Kidney capillary endothelial cell (primary cell): ENCODE measurements around the gene ZNF667.

Experiments used
- DNase-seq: peaks from one replicate; pipeline ENCODE4 v3.0.0-alpha.2; 2018; ENCODE audit warnings: low spot score

The ZNF667 gene

GRCh38 chr19:56476651-56477428 lies at the start of gene ZNF667:
Gene ZNF667 (minus strand): TSS chr19:56477345. CDS start chr19:56462370, 14,975 bp downstream.
- DNase-seq: peak; percentile 36

DNA sequence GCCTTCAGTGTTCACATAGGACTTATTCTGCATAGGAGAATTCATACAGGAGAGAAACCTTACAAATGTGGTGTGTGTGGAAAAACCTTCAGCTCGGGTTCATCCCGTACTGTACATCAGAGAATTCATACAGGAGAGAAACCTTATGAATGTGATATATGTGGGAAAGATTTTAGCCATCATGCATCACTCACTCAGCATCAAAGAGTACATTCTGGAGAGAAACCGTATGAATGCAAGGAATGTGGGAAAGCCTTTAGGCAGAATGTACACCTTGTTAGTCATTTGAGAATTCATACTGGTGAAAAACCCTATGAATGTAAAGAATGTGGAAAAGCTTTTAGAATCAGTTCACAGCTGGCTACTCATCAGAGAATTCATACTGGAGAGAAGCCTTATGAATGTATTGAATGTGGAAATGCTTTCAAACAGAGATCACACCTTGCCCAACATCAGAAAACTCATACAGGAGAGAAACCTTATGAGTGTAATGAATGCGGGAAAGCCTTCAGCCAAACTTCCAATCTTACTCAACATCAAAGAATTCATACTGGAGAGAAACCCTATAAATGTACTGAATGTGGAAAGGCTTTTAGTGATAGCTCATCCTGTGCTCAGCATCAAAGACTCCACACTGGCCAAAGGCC lies 48.2 kb upstream of the ZNF667 start:
- no peak for DNase-seq

GRCh38 chr19:56508290-56508778 lies 31.2 kb upstream of the ZNF667 start:
- no peak for DNase-seq

GRCh38 chr19:56507446-56508289 lies 30.5 kb upstream of the ZNF667 start, which contains the start of gene ZNF471:
Gene ZNF471 (plus strand): TSS chr19:56507855. CDS start chr19:56511572, 3,717 bp downstream.
- DNase-seq: peak; percentile 99

DNA sequence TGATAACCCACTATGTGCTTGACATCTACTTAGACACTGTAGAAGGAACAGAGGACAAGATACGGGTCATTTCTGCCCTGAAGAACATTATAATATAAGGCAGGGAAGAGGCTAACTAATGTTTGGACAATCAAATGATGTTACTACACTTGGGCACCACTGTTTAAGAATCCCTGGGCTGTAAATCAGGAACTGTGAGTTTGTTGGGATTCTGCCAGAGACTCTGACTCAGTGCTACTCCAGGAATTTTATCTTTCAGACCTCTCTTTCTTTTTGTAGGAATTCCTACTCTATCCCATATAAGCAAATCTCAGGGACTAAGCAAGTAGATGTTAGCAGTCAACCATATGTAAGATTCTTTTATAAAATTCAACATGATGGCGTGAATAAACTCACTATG lies 27.4 kb upstream of the ZNF667 start:
- no peak for DNase-seq

GRCh38 chr19:56491399-56491798 lies 14.3 kb upstream of the ZNF667 start:
- no peak for DNase-seq

GRCh38 chr19:56477429-56478338 lies 539 bp upstream of the ZNF667 start:
- DNase-seq: peak; percentile 86

DNA sequence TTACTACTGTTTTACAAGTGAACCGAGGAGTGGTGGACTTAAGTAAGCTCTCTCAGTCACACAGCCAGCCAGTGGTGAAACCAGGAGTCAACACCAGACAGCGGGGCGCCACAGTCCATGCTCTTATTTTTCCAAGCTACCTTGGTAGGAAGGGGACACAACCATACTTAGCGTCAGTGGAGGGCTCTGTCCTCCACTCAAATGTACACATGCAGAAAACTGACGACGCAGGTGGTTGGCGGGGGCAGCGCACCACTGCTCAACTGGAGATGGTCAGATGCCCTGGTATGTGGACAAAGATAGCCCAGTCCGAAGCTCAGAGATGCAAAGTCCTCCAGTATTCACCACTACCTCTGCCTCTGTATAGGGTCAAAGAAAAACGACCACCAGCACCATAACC lies 1.1 kb downstream of the ZNF667 start:
- no peak for DNase-seq

DNA sequence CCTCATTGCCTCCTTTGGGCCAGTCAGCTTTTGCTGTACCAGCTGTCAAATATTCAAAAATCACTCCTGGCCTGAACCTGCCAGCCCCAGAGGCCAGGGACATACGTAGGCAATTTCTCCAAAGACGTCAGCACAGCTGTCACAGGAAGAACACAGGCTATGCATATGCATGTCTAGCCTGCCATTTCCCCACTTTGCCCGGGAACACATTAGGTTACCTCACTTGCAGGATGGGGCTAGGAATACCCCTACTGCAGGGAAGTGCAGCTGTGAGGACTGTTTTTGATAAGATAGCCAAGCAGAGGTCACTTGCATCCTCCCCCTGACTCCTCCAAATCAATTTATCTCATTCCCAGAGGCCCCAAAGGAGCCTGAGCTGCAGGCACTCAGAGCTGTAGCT lies 2.8 kb downstream of the ZNF667 start:
- no peak for DNase-seq

- DNase-seq: no peak
These were observed 35.8 kb downstream of the ZNF667 start for GRCh38 chr19:56441206-56441792.

DNA sequence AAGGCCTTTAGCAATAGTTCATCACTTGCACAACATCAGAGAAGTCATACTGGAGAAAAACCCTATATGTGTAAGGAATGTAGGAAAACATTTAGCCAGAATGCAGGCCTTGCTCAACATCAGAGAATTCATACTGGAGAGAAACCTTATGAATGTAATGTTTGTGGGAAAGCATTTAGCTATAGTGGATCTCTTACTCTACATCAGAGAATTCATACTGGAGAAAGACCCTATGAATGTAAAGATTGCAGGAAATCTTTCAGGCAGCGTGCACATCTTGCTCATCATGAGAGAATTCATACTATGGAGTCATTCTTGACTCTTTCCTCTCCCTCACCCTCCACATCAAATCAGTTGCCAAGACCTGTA lies 53.2 kb downstream of the ZNF667 start:
- no peak for DNase-seq

GRCh38 chr19:56423276-56423984 lies 53.7 kb downstream of the ZNF667 start:
- DNase-seq: no peak

DNA sequence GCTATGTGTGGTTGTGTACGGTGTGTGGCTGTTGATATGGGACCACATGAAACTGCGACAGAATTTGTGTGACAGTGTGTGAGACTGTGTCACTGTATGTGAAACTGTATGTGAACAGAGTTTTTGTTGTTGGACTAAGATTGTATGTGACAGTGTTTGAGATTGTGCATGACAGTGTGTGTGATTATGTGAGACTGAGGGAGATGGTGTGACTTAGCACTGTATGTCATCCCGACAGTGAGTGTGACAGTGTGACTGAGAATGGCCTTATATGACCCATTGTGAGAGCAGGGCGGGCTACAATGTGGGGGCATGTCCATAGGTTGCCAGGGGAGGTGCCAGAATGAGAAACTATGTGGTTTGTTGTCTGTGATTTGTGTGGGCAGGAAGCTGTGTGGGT lies 72.1 kb downstream of the ZNF667 start:
- no peak for DNase-seq

DNA sequence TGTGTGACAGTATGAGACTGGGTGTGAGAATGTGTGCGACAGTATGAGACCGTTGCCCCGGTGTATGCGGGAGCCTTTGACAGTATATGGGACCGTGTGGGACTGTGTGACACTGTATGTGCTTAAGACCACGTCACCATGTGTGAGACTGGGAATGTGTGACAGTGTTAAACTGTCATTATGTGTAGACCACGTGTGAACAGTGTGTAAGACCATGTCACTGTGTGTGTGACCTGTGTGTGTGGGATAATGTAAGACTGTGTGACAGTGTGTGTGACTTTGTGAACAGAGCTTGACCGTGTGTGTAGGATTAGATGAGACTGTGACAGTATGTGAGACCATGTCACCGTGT lies 72.5 kb downstream of the ZNF667 start:
- DNase-seq: no peak

DNA sequence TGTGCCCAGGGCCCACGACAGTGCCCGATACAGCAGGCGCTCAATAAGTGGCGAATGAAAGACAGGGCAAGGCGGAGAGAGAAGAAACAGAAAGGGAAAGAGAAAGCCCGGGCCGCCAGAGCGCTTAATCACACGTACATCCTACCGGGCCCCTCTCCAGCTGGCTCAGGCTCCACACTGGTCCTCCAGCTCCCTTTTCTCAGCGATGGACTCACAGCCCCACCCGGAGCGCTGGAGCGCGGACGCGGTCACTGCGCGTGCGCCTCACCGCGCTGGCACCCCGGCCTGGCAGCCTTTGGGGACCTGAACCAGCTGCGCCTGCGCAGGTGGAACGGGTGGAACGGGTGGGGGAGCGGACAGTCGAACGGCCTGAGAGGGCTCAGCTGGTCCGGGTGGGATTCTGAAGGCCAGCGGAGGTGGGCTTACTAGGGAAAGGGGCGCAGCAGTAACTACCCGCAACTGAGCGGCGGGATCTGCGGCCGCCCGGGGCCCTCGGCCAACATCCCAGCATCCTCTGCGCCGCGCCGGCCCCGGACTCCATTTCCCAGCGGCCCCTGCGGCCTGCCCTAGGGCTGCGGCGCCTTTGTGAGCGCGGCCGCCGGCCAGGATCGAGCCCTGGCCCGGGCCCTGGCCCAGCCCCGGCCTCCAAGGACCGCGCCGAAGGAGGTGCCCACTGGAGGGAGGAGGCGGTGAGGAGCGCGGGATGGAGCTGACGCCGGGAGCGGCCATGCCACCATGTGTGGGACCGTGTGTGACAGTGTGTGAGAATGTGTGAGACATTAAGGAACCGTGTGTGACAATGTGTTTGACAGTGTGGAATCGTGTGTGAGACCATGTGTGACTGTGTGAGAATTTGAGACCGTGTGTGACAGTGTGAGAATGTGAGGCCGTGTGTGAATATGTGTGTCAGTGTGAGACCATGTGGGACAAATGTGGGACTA lies 73.1 kb downstream of the ZNF667 start, which contains the start of gene ZNF583:
Gene ZNF583 (plus strand): TSS at position 569 of the 941 bp plus-strand sequence. CDS start 2,783 bp downstream, outside the sequence.
- peak; percentile 84 for DNase-seq

- no peak for DNase-seq
These were observed 73.9 kb downstream of the ZNF667 start for GRCh38 chr19:56403261-56403660.

- no peak for DNase-seq
These were observed 76.7 kb downstream of the ZNF667 start for GRCh38 chr19:56400485-56400884.

DNA sequence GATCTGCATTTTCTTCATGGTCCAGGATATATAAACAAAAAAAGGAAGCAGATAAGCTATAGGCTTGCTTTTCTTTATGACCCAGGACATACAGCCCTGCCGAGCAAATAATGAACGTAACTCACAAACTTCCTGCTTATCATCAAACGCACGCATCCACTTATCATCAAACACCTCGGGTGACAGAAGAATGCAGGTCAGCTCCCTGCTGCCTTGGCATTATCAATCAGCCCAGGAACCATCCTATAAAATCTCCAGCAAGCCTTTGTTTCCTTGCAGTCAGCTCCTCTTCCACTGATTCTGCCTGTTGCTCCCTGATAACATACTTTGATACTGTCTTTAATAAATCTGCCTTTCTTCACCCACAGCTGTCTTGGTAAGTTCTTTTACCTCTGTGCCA lies 78.3 kb downstream of the ZNF667 start:
- DNase-seq: no peak
